Activated CD4-positive, alpha-beta memory T cell treated with anti-CD3 and anti-CD28 coated beads for 36 hours (primary cell): ENCODE measurements around the gene LSMEM2. TPM values are rescaled to one million over a fixed set of nuclear protein-coding genes. Genes with fewer than 3 reads are reported as not detected.

ENCODE experiments used
- CTCF ChIA-PET: fragments of 350-600 bp; sonication (Branson Sonifier 250); formaldehyde crosslinking; loops from one replicate; lab custom pipeline; 2021; ENCODE audit warnings: antibody characterized with exemption, inconsistent platforms; lab: Charles Lee
- POLR2A ChIA-PET: fragments of 350-600 bp; sonication (Branson Sonifier 250); formaldehyde crosslinking; loops from one replicate; lab custom pipeline; 2021; ENCODE audit warnings: antibody characterized with exemption; lab: Charles Lee
- DNase-seq: peaks from one replicate; pipeline ENCODE4 v3.0.0-alpha.2; 2020
- H3K27ac Mint-ChIP-seq: one replicate; pipeline ENCODE4 v1.8.0; 2021; ENCODE audit warnings: mixed read lengths
- H3K27me3 Mint-ChIP-seq: one replicate; pipeline ENCODE4 v1.8.0; 2021; ENCODE audit warnings: mixed read lengths
- H3K36me3 Mint-ChIP-seq: one replicate; pipeline ENCODE4 v1.8.0; 2021; ENCODE audit warnings: mixed read lengths
- H3K4me1 Mint-ChIP-seq: one replicate; pipeline ENCODE4 v1.8.0; 2021; ENCODE audit warnings: low read depth, mixed read lengths
- H3K4me3 Mint-ChIP-seq: one replicate; pipeline ENCODE4 v1.8.0; 2021; ENCODE audit warnings: mild to moderate bottlenecking, mixed read lengths
- H3K9me3 Mint-ChIP-seq: one replicate; pipeline ENCODE4 v1.8.0; 2021; ENCODE audit warnings: mixed read lengths
- intact Hi-C: fragments of 100-400 bp; cut with micrococcal nuclease; formaldehyde crosslinking; loops from one replicate; pipeline ENCODE4 v1.15.1; 2023
- total RNA-seq, 2 experiments: library from RNA; stranded (reverse); gene quantifications; one replicate each; pipeline ENCODE4 v1.2.3, GENCODE V29; 2021

The LSMEM2 gene
- total RNA-seq, 2 experiments from 2014 or later, result not detected

- Mint-ChIP-seq H3K9me3 (no peaks in the 10 kb centered on the region), H3K4me1 (peaks cover 82% of the 10 kb centered on the region), H3K36me3 (peaks cover 15% of the 10 kb centered on the region), H3K4me3 (peak overlapping the region; percentile 77), H3K27ac (peak overlapping the region; percentile 96), H3K27me3 (no peaks in the 10 kb centered on the region)
- ChIA-PET CTCF (interaction anchor here (0.6 to 9.5 kb wide), 26 partner anchors 12 to 156 kb away, joined by 3 to 307 read pairs (median 7); partner anchors contain the start of genes GNAI2, GNAT1, HYAL3 and IFRD2), POLR2A (interaction anchor here (0.8 to 1.7 kb wide), 10 partner anchors 8 to 305 kb away, joined by 3 to 18 read pairs (median 6); partner anchors contain the start of genes GNAI2, HYAL3, IFRD2 and NAA80)
- peak; percentile 96 for DNase-seq
- intact Hi-C loops, result loop anchor here (1.0 kb wide), 6 partner anchors 8 to 53 kb away; partner anchors contain the start of genes HYAL3, IFRD2 and NAA80
Measured at GRCh38 chr3:50245831-50246516, 32.9 kb upstream of the LSMEM2 start.

- peak overlapping the region; percentile 96 for H3K27ac Mint-ChIP-seq
- H3K9me3 Mint-ChIP-seq, result no peaks in the 10 kb centered on the region
- POLR2A ChIA-PET, result interaction anchor here (0.5 to 1.7 kb wide), 11 partner anchors 9 to 306 kb away, joined by 3 to 18 read pairs (median 6); partner anchors contain the start of genes GNAI2, HYAL3, IFRD2 and NAA80
- peak overlapping the region; percentile 77 for H3K4me3 Mint-ChIP-seq
- DNase-seq, result peak; percentile 94
- peaks cover 82% of the 10 kb centered on the region for H3K4me1 Mint-ChIP-seq
- no peaks in the 10 kb centered on the region for H3K27me3 Mint-ChIP-seq
- CTCF ChIA-PET, result interaction anchor here (0.5 to 9.5 kb wide), 32 partner anchors 12 to 901 kb away, joined by 3 to 307 read pairs (median 6); partner anchors contain the start of genes GNAI2, GNAT1, HYAL3 and IFRD2
- intact Hi-C loops, result loop anchor here (1.0 kb wide), 6 partner anchors 8 to 53 kb away; partner anchors contain the start of genes HYAL3, IFRD2 and NAA80
- H3K36me3 Mint-ChIP-seq, result peaks cover 18% of the 10 kb centered on the region
Measured at GRCh38 chr3:50246517-50246954, 32.4 kb upstream of the LSMEM2 start.

- Mint-ChIP-seq H3K27me3 (no peaks in the 10 kb centered on the region), H3K36me3 (peaks cover 17% of the 10 kb centered on the region), H3K27ac (peak overlapping the region; percentile 91), H3K4me1 (peaks cover 68% of the 10 kb centered on the region), H3K4me3 (peak overlapping the region; percentile 23), H3K9me3 (no peaks in the 10 kb centered on the region)
- CTCF ChIA-PET, result interaction anchor here (2.2 to 9.5 kb wide), 3 partner anchors 10 to 27 kb away, joined by 14 to 307 read pairs (median 102); partner anchors contain the start of gene GNAI2
- intact Hi-C loops, result no loop called here
- POLR2A ChIA-PET, result interaction anchor here (0.8 to 1.1 kb wide), 3 partner anchors 13 to 51 kb away, joined by 3 to 4 read pairs (median 3); partner anchors contain the start of genes GNAI2, HYAL3 and NAA80
- DNase-seq, result no peak
Measured at GRCh38 chr3:50248387-50248786, 30.5 kb upstream of the LSMEM2 start.

- peaks cover 60% of the 10 kb centered on the region for H3K4me1 Mint-ChIP-seq
- ChIA-PET POLR2A (interaction anchor here (0.5 to 1.0 kb wide), 2 partner anchors 12 to 31 kb away, joined by 3 to 5 read pairs; no protein-coding TSS in a partner anchor), CTCF (interaction anchor here (3.8 to 6.4 kb wide), 3 partner anchors 9 to 55 kb away, joined by 18 to 102 read pairs (median 29); no protein-coding TSS in a partner anchor)
- H3K9me3 Mint-ChIP-seq, result no peaks in the 10 kb centered on the region
- no peak overlapping the region for H3K4me3 Mint-ChIP-seq
- peak overlapping the region; percentile 59 for H3K27ac Mint-ChIP-seq
- no peaks in the 10 kb centered on the region for H3K27me3 Mint-ChIP-seq
- intact Hi-C loops, result no loop called here
- DNase-seq, result no peak
- peaks cover 23% of the 10 kb centered on the region for H3K36me3 Mint-ChIP-seq
Measured at GRCh38 chr3:50249457-50249856, 29.4 kb upstream of the LSMEM2 start.

- Mint-ChIP-seq H3K27me3 (no peaks in the 10 kb centered on the region), H3K36me3 (peaks cover 23% of the 10 kb centered on the region)
Measured at GRCh38 chr3:50250514-50250913, 28.4 kb upstream of the LSMEM2 start.

GRCh38 chr3:50251220-50251619 is 27.7 kb upstream of the LSMEM2 start:
- H3K27ac Mint-ChIP-seq, result peak overlapping the region; percentile 68
- H3K9me3 Mint-ChIP-seq, result no peaks in the 10 kb centered on the region
- H3K4me1 Mint-ChIP-seq, result peaks cover 47% of the 10 kb centered on the region
- POLR2A ChIA-PET, result interaction anchor here (0.6 to 1.8 kb wide), 4 partner anchors 8 to 23 kb away, joined by 3 to 4 read pairs (median 4); partner anchors contain the start of gene GNAI2
- no peak overlapping the region for H3K4me3 Mint-ChIP-seq
- DNase-seq, result peak; percentile 82
- no peaks in the 10 kb centered on the region for H3K27me3 Mint-ChIP-seq
- peaks cover 26% of the 10 kb centered on the region for H3K36me3 Mint-ChIP-seq
- intact Hi-C loops, result no loop called here
- CTCF ChIA-PET, result interaction anchor here (0.9 to 6.4 kb wide), 7 partner anchors 7 to 59 kb away, joined by 3 to 102 read pairs (median 6); no protein-coding TSS in a partner anchor

More at GRCh38 chr3:50250514-50250913, 28.4 kb upstream of the LSMEM2 start:
- Mint-ChIP-seq H3K4me1 (peaks cover 51% of the 10 kb centered on the region), H3K27ac (peak overlapping the region; percentile 59), H3K4me3 (no peak overlapping the region), H3K9me3 (no peaks in the 10 kb centered on the region)
- intact Hi-C loops, result no loop called here
- ChIA-PET CTCF (interaction anchor here (1.2 to 6.4 kb wide), 6 partner anchors 8 to 58 kb away, joined by 3 to 102 read pairs (median 12); no protein-coding TSS in a partner anchor), POLR2A (interaction anchor here (0.6 to 1.8 kb wide), 3 partner anchors 12 to 22 kb away, joined by 3 to 4 read pairs (median 4); partner anchors contain the start of gene GNAI2)
- no peak for DNase-seq

GRCh38 chr3:50254577-50255250 is 24.2 kb upstream of the LSMEM2 start:
- Mint-ChIP-seq H3K36me3 (peaks cover 46% of the 10 kb centered on the region), H3K27me3 (no peaks in the 10 kb centered on the region), H3K9me3 (no peaks in the 10 kb centered on the region), H3K4me3 (no peak overlapping the region), H3K27ac (peak overlapping the region; percentile 33), H3K4me1 (peaks cover 26% of the 10 kb centered on the region)
- intact Hi-C loops, result no loop called here
- DNase-seq, result no peak
- POLR2A ChIA-PET, result interaction anchor here (1.0 kb wide), 1 partner anchor 9 kb away, joined by 3 read pairs; no protein-coding TSS in a partner anchor
- CTCF ChIA-PET, result interaction anchor here (0.6 to 8.2 kb wide), 3 partner anchors 6 to 76 kb away, joined by 3 to 102 read pairs (median 96); no protein-coding TSS in a partner anchor

- Mint-ChIP-seq H3K4me1 (peaks cover 23% of the 10 kb centered on the region), H3K9me3 (no peaks in the 10 kb centered on the region), H3K27ac (peak overlapping the region; percentile 33), H3K27me3 (no peaks in the 10 kb centered on the region), H3K36me3 (peaks cover 44% of the 10 kb centered on the region), H3K4me3 (no peak overlapping the region)
- ChIA-PET POLR2A (no interaction called here), CTCF (interaction anchor here (0.6 to 8.2 kb wide), 3 partner anchors 6 to 77 kb away, joined by 3 to 102 read pairs (median 96); no protein-coding TSS in a partner anchor)
- intact Hi-C loops, result no loop called here
- no peak for DNase-seq
Measured at GRCh38 chr3:50255251-50255615, 23.7 kb upstream of the LSMEM2 start.

- ChIA-PET CTCF (interaction anchor here (0.7 to 8.2 kb wide), 7 partner anchors 8 to 62 kb away, joined by 3 to 102 read pairs (median 5); partner anchors contain the start of gene GNAI2), POLR2A (no interaction called here)
- intact Hi-C loops, result no loop called here
- H3K4me1 Mint-ChIP-seq, result peaks cover 9% of the 10 kb centered on the region
- peak; percentile 59 for DNase-seq
- peaks cover 36% of the 10 kb centered on the region for H3K36me3 Mint-ChIP-seq
- H3K9me3 Mint-ChIP-seq, result no peaks in the 10 kb centered on the region
- H3K27me3 Mint-ChIP-seq, result no peaks in the 10 kb centered on the region
- H3K27ac Mint-ChIP-seq, result no peak overlapping the region
- H3K4me3 Mint-ChIP-seq, result no peak overlapping the region
Measured at GRCh38 chr3:50256978-50257890, 21.7 kb upstream of the LSMEM2 start.

- Mint-ChIP-seq H3K36me3 (peaks cover 35% of the 10 kb centered on the region), H3K27ac (no peak overlapping the region), H3K9me3 (no peaks in the 10 kb centered on the region), H3K27me3 (no peaks in the 10 kb centered on the region), H3K4me3 (no peak overlapping the region), H3K4me1 (peaks cover 8% of the 10 kb centered on the region)
- POLR2A ChIA-PET, result interaction anchor here (1.8 kb wide), 1 partner anchor 12 kb away, joined by 6 read pairs; no protein-coding TSS in a partner anchor
- CTCF ChIA-PET, result interaction anchor here (0.9 to 8.2 kb wide), 6 partner anchors 9 to 66 kb away, joined by 3 to 102 read pairs (median 5); partner anchors contain the start of gene GNAI2
- intact Hi-C loops, result no loop called here
- no peak for DNase-seq
Measured at GRCh38 chr3:50258029-50258680, 20.7 kb upstream of the LSMEM2 start.
